Mucosa of descending colon (tissue), 3 donors: ENCODE data around the gene CRADD. TPM values are rescaled to one million over a fixed set of nuclear protein-coding genes. Genes with fewer than 3 reads are reported as not detected.

Source experiments
- ATAC-seq: fragments of 200-7000 bp; cut with Tn5 transposase; one replicate; pipeline ENCODE4 v1.9.1; 2020; ENCODE audit warnings: mild to moderate bottlenecking, moderate library complexity
- DNase-seq, 3 donors: peaks; one replicate each; pipeline ENCODE4 v3.0.0-alpha.2; 2020
- H3K36me3 ChIP-seq: fragments of 200-600 bp; one replicate; pipeline ENCODE4 v1.8.0; 2021; ENCODE audit warnings: low read depth, mild to moderate bottlenecking
- H3K4me1 ChIP-seq: fragments of 200-600 bp; one replicate; pipeline ENCODE4 v1.8.0; 2021; ENCODE audit warnings: low read depth, mild to moderate bottlenecking
- H3K4me3 ChIP-seq: fragments of 200-600 bp; one replicate; pipeline ENCODE4 v1.8.0; 2021; ENCODE audit warnings: mild to moderate bottlenecking
- H3K9me3 ChIP-seq: fragments of 200-600 bp; one replicate; pipeline ENCODE4 v1.8.0; 2021; ENCODE audit warnings: mild to moderate bottlenecking
- CTCF ChIP-seq: fragments of 200-600 bp; IDR thresholded peaks from one replicate; pipeline ENCODE4 v1.8.0; 2022; ENCODE audit warnings: antibody characterized with exemption, mild to moderate bottlenecking
- intact Hi-C, 2 donors: fragments of 100-400 bp; cut with DNase I in 1 of 2; cut with micrococcal nuclease in 1 of 2; formaldehyde crosslinking; loops; one replicate each; pipeline versions ENCODE4 v1.11.0 to v1.11.1; 2022; cut with DNase I, micrococcal nuclease
- total RNA-seq, 3 donors: library from RNA; stranded (reverse); fragmentation: NEBNext Ultra II Directional in 2 of 3; extraction: Animal tissue kit (Norgen Biotek cat#: 25700) in 2 of 3; gene quantifications; one replicate each; pipeline versions ENCODE4 v1.2.1 to v1.2.4, GENCODE V29; 2021 to 2023
- donor health status: DM: no; HTN: no; CAD: no; lungs with moderate emphysema.
- donor health status: DM: no; HTN: no; CAD: no.
- donor health status: DM: no; HTN: yes; CAD: no.

CRADD gene
- total RNA-seq, 3 donors from 2014 or later: 18.4 to 27.9 (median 22.7) TPM

DNA sequence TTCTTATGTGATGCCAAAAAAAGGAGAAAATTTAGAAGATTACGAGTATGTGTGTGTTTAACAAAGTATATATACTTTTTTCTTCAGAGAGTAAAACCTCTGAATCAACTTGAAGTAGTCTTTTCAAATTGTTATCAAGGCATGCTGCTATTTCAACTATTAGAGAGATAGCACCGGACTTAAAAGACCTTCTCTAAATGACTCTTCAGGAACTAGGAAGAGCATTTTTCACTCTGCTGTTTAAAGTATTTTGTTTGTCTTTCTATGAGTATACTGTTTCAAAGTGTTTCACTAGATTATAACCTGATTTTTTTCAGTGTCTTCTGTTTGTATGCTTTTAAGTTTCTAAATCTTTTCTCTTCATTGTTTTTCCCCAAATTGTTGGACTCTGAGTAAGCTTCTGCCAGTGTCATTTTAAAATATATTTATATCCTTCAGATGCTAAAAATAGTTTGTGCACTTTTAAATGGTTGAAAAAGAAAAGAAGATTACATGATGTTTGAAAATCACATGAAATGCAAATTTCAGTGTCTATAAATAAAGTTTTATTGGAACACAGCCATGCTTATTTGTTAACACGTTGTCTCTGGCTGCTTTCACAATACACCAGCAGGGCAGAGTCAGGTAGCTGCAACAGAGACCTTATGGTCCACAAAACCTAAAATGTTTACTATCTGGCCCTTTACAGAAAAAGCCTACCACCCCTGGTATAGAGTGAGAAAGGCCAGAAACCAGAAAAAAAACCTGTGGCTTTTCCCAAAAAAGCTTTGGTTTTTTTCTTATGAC, 21.3 kb downstream of the CRADD start:
- Histone ChIP-seq H3K9me3 (no peaks in the 10 kb centered on the region), H3K4me3 (no peak overlapping the region), H3K4me1 (no peaks in the 10 kb centered on the region), H3K36me3 (no peaks in the 10 kb centered on the region)
- ATAC-seq (no peak), DNase-seq (no peak)
- no peak for TF ChIP-seq CTCF
- intact Hi-C loops: no loop called here

- Histone ChIP-seq H3K9me3 (no peaks in the 10 kb centered on the region), H3K4me1 (no peaks in the 10 kb centered on the region), H3K36me3 (no peaks in the 10 kb centered on the region), H3K4me3 (no peak overlapping the region)
- ATAC-seq (no peak), DNase-seq (no peak)
- intact Hi-C loops: no loop called here
- no peak for TF ChIP-seq CTCF
Measured at GRCh38 chr12:93699271-93700145, 22.3 kb downstream of the CRADD start.

GRCh38 chr12:93702707-93703315, 25.6 kb downstream of the CRADD start:
- H3K9me3 ChIP-seq: no peaks in the 10 kb centered on the region
- DNase-seq (no peak), ATAC-seq (no peak)
- intact Hi-C loops: no loop called here
- H3K4me1 ChIP-seq: no peaks in the 10 kb centered on the region
- H3K4me3 ChIP-seq: no peak overlapping the region
- TF ChIP-seq CTCF: no peak
- H3K36me3 ChIP-seq: no peaks in the 10 kb centered on the region

GRCh38 chr12:93704122-93704521, 26.9 kb downstream of the CRADD start:
- Histone ChIP-seq H3K4me3 (no peak overlapping the region), H3K9me3 (peaks cover 6% of the 10 kb centered on the region), H3K36me3 (no peaks in the 10 kb centered on the region), H3K4me1 (no peaks in the 10 kb centered on the region)
- no peak for DNase-seq
- no peak for TF ChIP-seq CTCF
- intact Hi-C loops: no loop called here
- no peak for ATAC-seq

GRCh38 chr12:93704625-93705024, 27.4 kb downstream of the CRADD start:
- DNase-seq (no peak), ATAC-seq (no peak)
- no peak for TF ChIP-seq CTCF
- H3K36me3 ChIP-seq: no peaks in the 10 kb centered on the region
- no peak overlapping the region for H3K4me3 ChIP-seq
- intact Hi-C loops: no loop called here
- H3K4me1 ChIP-seq: no peaks in the 10 kb centered on the region
- H3K9me3 ChIP-seq: peaks cover 11% of the 10 kb centered on the region
